ENCODE measurements around the gene SLC13A2. TPM values are rescaled to one million over a fixed set of nuclear protein-coding genes. Genes with fewer than 3 reads are reported as not detected.
A peak's percentile ranks its signal among the peaks of the same experiment; 100 is the strongest.

The SLC13A2 gene
- total and polyA plus RNA-seq, 2 of the 4 experiments (the other 2 are of a cell fraction): not detected

DNA sequence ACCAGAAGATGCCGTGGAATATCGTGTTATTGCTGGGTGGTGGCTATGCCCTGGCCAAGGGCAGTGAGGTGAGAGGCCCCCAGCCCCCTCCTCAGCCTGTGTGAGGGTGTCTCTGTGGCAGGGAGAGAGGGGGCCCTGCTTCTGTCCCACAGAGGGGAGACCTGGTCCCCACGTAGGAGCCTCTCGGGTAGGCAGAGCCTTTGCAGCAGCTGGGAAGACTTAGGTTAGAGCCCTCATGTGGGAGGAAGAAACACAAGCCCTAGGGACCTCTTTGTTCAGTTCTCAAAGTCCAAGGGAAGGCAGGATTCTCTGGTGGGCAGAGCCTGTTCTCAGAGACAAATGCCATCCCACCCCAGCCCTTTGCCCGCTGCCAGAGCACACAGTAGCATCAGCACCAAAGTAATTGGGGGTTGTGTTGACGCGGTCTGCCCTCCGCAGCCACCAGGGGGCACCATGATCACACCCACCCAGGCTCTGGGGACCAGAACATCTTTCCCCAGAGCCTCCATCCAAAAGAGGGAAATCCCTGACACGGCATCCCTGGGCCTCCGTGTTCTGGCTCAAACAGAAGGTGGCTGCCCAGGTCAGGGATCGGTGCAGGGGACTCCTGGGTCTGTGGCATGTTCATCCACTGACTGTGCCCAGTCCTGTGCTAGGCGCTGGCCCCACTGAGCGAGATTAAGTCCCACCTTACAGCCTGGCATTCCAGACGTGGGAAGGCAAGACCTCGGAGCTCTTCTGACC, 21.2 kb downstream of the SLC13A2 start:
- no peak overlapping the region for H2BK5ac ChIP-seq (ENCODE audit: low read depth, low read length, poor library complexity, severe bottlenecking)
- peak overlapping the region; percentile 81 for H2AK9ac ChIP-seq (replicated peaks; ENCODE audit: low read depth, low read length, poor library complexity)
- H3K4me1 ChIP-seq (ENCODE audit: control insufficient read depth, insufficient read depth, low read length): peaks cover 6% of the 10 kb centered on the region; the same call in 1 of the 2 replicates
- H3K56ac ChIP-seq (ENCODE audit: extremely low read depth, insufficient read depth, low read length): no peak overlapping the region
- no peak overlapping the region for H3K27ac ChIP-seq (ENCODE audit: insufficient read depth, low read length)
- dilution Hi-C loops (cut with HindIII; ENCODE audit: low sequenced_read_pairs, unreplicated experiment): no loop called here
- H3K18ac ChIP-seq (ENCODE audit: low read depth, low read length): no peak overlapping the region
- H4K5ac ChIP-seq (ENCODE audit: low read depth, low read length): no peak overlapping the region
- no peak overlapping the region for H3K23ac ChIP-seq (ENCODE audit: low read depth, low read length)
- H3K4me3 ChIP-seq (ENCODE audit: insufficient read depth, low read depth, low read length): no peak overlapping the region
- no peak overlapping the region for H4K8ac ChIP-seq (ENCODE audit: low read depth in 2 of 2, low read length in 2 of 2)
- no peak overlapping the region for H3K4ac ChIP-seq (ENCODE audit: low read depth, low read length)
- ChIA-PET POLR2A (ENCODE audit: unreplicated experiment) (no interaction called here), CTCF (interaction anchor here (0.5 to 1.3 kb wide), 3 partner anchors 40 to 118 kb away, joined by 4 to 5 read pairs (median 4); no protein-coding TSS in a partner anchor)
- peak overlapping the region; percentile 10; the same call in 1 of the 2 replicates for H2AK5ac ChIP-seq (ENCODE audit: low read depth, low read length)
- in situ Hi-C loops (cut with MboI; ENCODE audit: low sequenced_read_pairs): loop anchor here (5.0 to 10.0 kb wide), 2 partner anchors 43 to 120 kb away; partner anchors contain the start of gene RSKR
- BruUV-seq (replicated peaks): no TSS peak
- no peak overlapping the region for H3K4me2 ChIP-seq (ENCODE audit: low read depth, low read length)
- H3K79me1 ChIP-seq (ENCODE audit: low read depth in 1 of 2, low read length in 2 of 2): no peaks in the 10 kb centered on the region
- H2BK15ac ChIP-seq (ENCODE audit: low read depth, low read length): no peak overlapping the region
- no peaks in the 10 kb centered on the region for H3K9me3 ChIP-seq (ENCODE audit: control insufficient read depth, insufficient read depth, low read length)
- H4K20me1 ChIP-seq (ENCODE audit: insufficient read depth, low read length): 0 out of 2 replicates have a peak, but pooled peaks cover 5% of the 10 kb centered on the region
- DNase-seq (peak; percentile 52), ATAC-seq (ENCODE audit: low read depth) (peak; percentile 88)
- WGBS, 2 experiments (ENCODE audit: extremely low coverage in 2 of 2, insufficient read length in 1 of 2): 15% methylated on average over 4 of the region's 15 CpGs; no CpG with 5 or more reads in 1 of the 2 experiments
- H4K91ac ChIP-seq (ENCODE audit: insufficient read depth, low read depth, low read length): no peak overlapping the region
- no peaks in the 10 kb centered on the region for H3K9me1 ChIP-seq (ENCODE audit: insufficient read depth, low read length)
- peaks cover 15% of the 10 kb centered on the region; the same call in 1 of the 2 replicates for H3K27me3 ChIP-seq (ENCODE audit: control insufficient read depth, insufficient read depth, low read length)
- H3K9ac ChIP-seq (ENCODE audit: low read depth, low read length): no peak overlapping the region
- peak overlapping the region; percentile 63 for H2AFZ ChIP-seq (replicated peaks; ENCODE audit: low read length, poor library complexity)
- no peaks in the 10 kb centered on the region for H3K36me3 ChIP-seq (ENCODE audit: control insufficient read depth, insufficient read depth, low read length)
- TF ChIP-seq SMC3 (IDR thresholded peaks at IDR 0.05; ENCODE audit: low read depth, low read length) (peak; percentile 94), RAD21 (IDR thresholded peaks at IDR 0.05; ENCODE audit: low read length) (peak; percentile 97), FOS (IDR thresholded peaks at IDR 0.05; ENCODE audit: low read depth, low read length) (no peak), POLR2A (IDR thresholded peaks at IDR 0.05; ENCODE audit: low read depth, low read length) (no peak), MAZ (IDR thresholded peaks at IDR 0.05; ENCODE audit: borderline replicate concordance, low read depth, low read length) (peak; percentile 24; the same call in 1 of the 2 replicates)
- TF ChIP-seq, protein P1, sequence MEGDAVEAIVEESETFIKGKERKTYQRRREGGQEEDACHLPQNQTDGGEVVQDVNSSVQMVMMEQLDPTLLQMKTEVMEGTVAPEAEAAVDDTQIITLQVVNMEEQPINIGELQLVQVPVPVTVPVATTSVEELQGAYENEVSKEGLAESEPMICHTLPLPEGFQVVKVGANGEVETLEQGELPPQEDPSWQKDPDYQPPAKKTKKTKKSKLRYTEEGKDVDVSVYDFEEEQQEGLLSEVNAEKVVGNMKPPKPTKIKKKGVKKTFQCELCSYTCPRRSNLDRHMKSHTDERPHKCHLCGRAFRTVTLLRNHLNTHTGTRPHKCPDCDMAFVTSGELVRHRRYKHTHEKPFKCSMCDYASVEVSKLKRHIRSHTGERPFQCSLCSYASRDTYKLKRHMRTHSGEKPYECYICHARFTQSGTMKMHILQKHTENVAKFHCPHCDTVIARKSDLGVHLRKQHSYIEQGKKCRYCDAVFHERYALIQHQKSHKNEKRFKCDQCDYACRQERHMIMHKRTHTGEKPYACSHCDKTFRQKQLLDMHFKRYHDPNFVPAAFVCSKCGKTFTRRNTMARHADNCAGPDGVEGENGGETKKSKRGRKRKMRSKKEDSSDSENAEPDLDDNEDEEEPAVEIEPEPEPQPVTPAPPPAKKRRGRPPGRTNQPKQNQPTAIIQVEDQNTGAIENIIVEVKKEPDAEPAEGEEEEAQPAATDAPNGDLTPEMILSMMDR (conservative IDR thresholded peaks at IDR 0.05; ENCODE audit: low read depth, low read length): peak; percentile 95
- intact Hi-C loops (cut with micrococcal nuclease): loop anchor here (1.0 kb wide), 2 partner anchors 46 to 119 kb away; no protein-coding TSS in a partner anchor
- H3K14ac ChIP-seq (replicated peaks; ENCODE audit: low read depth, low read length): no peak overlapping the region
- no peak overlapping the region for H2BK20ac ChIP-seq (ENCODE audit: low read depth, low read length)
- no peak overlapping the region for H2BK120ac ChIP-seq (ENCODE audit: low read depth, low read length)
